Activated CD4-positive, CD25-positive, alpha-beta regulatory T cell (primary cell): ENCODE data around the gene RNF144A.

ENCODE experiments used
- DNase-seq, 4 experiments: peaks; one replicate each; lab custom pipeline; 2025; lab: John Stamatoyannopoulos, UW

RNF144A gene

GRCh38 chr2:6908291-6908690, 8.9 kb upstream of the RNF144A start:
- DNase-seq: no peak

GRCh38 chr2:6909431-6910385, 7.5 kb upstream of the RNF144A start:
- no peak for DNase-seq

GRCh38 chr2:6911721-6912120, 5.5 kb upstream of the RNF144A start:
- no peak for DNase-seq

GRCh38 chr2:6913415-6914157, 3.6 kb upstream of the RNF144A start:
- DNase-seq: peak in 1 of 4 experiments; percentile 7

- no peak for DNase-seq
Observed at GRCh38 chr2:6914828-6915227, 2.4 kb upstream of the RNF144A start.

- no peak for DNase-seq
Observed at GRCh38 chr2:6915399-6915798, 1.8 kb upstream of the RNF144A start.

- no peak for DNase-seq
Observed at GRCh38 chr2:6916224-6916623, 988 bp upstream of the RNF144A start.

- DNase-seq: no peak
Observed at GRCh38 chr2:6916736-6917070, 509 bp upstream of the RNF144A start.

- DNase-seq: peak in 1 of 4 experiments; percentile 10
Observed at GRCh38 chr2:6917761-6918421, 679 bp downstream of the RNF144A start.

GRCh38 chr2:6919901-6920742, 2.9 kb downstream of the RNF144A start:
- DNase-seq: no peak

GRCh38 chr2:6920743-6921064, 3.5 kb downstream of the RNF144A start:
- DNase-seq: no peak

GRCh38 chr2:6921321-6921922, 4.2 kb downstream of the RNF144A start:
- no peak for DNase-seq

- no peak for DNase-seq
Observed at GRCh38 chr2:6922201-6922656, 5.0 kb downstream of the RNF144A start.

GRCh38 chr2:6923319-6923718, 6.1 kb downstream of the RNF144A start:
- DNase-seq: no peak

GRCh38 chr2:6924101-6924923, 7.1 kb downstream of the RNF144A start:
- no peak for DNase-seq

GRCh38 chr2:6924924-6925409, 7.8 kb downstream of the RNF144A start:
- DNase-seq: no peak

GRCh38 chr2:6926071-6926732, 9.0 kb downstream of the RNF144A start:
- DNase-seq: no peak

- DNase-seq: no peak
Observed at GRCh38 chr2:6927186-6927585, 10.0 kb downstream of the RNF144A start.

GRCh38 chr2:6927753-6928152, 10.5 kb downstream of the RNF144A start:
- DNase-seq: no peak

- DNase-seq: no peak
Observed at GRCh38 chr2:6928452-6928851, 11.2 kb downstream of the RNF144A start.
